Stomach (tissue), 9 donors: ENCODE data around the gene SSBP4. TPM values are rescaled to one million over a fixed set of nuclear protein-coding genes. Genes with fewer than 3 reads are reported as not detected.

Experiments
- DNase-seq, 2 donors: peaks; one replicate each; pipeline versions ENCODE4 v3.0.0 to v3.0.0-alpha.2; 2013 to 2019
- H3K27ac ChIP-seq, 5 donors: fragments of 200-600 bp in 4 of 5; sonication (generic) in 4 of 5; one replicate each; pipeline ENCODE4 v1.5.1; 2013 to 2019; ENCODE audit warnings: mild to moderate bottlenecking in 1 of 5, moderate library complexity in 1 of 5
- H3K27me3 ChIP-seq, 3 donors: fragments of 200-600 bp; sonication (generic); one replicate each; pipeline ENCODE4 v1.5.1; 2017 to 2019; ENCODE audit warnings: mixed run types in 1 of 3
- H3K36me3 ChIP-seq, 4 donors: fragments of 200-600 bp; sonication (generic); 1 replicate in 3 of 4; 2 replicates in 1 of 4; pipeline ENCODE4 v1.5.1; 2016 to 2019
- H3K4me1 ChIP-seq, 4 donors: fragments of 200-600 bp; sonication (generic); one replicate each; pipeline ENCODE4 v1.5.1; 2016 to 2019
- H3K4me3 ChIP-seq, 4 donors: fragments of 200-600 bp; sonication (generic) in 3 of 4; one replicate each; pipeline ENCODE4 v1.5.1; 2016 to 2019; ENCODE audit warnings: mild to moderate bottlenecking in 1 of 4
- H3K9me3 ChIP-seq, 4 donors: fragments of 200-600 bp; sonication (generic); one replicate each; pipeline ENCODE4 v1.5.1; 2016 to 2019
- EP300 ChIP-seq: sonication (generic); formaldehyde crosslinking; IDR thresholded peaks from one replicate; pipeline ENCODE4 v1.6.1; 2017; ENCODE audit warnings: antibody characterized with exemption
- POLR2A ChIP-seq, 4 donors: fragments of 450-650 bp; IDR thresholded peaks; one replicate each; pipeline ENCODE4 v1.6.1; 2016; ENCODE audit warnings: antibody characterized with exemption in 4 of 4, control low read depth in 2 of 4, mild to moderate bottlenecking in 1 of 4, moderate library complexity in 1 of 4
- POLR2AphosphoS5 ChIP-seq, 3 donors: sonication (generic); formaldehyde crosslinking; IDR thresholded peaks; one replicate each; pipeline ENCODE4 v1.6.1; 2016; ENCODE audit warnings: antibody characterized with exemption in 3 of 3
- WGBS, 5 donors: extraction: QIAGEN DNeasy Blood & Tissue Kit in 3 of 5; methylation state at CpG; one replicate each; pipeline versions ENCODE4 v1.1.5 to v1.1.7; 2013 to 2018; 5-methylcytosine and 5-hydroxymethylcytosine counted together
- intact Hi-C: fragments of 100-400 bp; cut with DNase I; formaldehyde crosslinking; loops from one replicate; pipeline ENCODE4 v1.15.1; 2023; ENCODE audit warnings: low total_unique reads
- polyA plus RNA-seq, 3 donors: library from polyadenylated mRNA; stranded (reverse); fragments of 200-250 nt; gene quantifications; one replicate each; pipeline ENCODE4 v1.2.3, GENCODE V29; 2013
- total RNA-seq, 5 donors: library from RNA; depleted of rRNA; stranded (reverse); fragments of >200 nt; gene quantifications; one replicate each; pipeline versions ENCODE4 v1.1.0 to v1.2.3, GENCODE V29; 2014 to 2016
- TF ChIP-seq, protein P1 (sequence below), 7 experiments: fragments of 450-650 bp in 4 of 7; fragments of 200-600 bp in 3 of 7; sonication (generic) in 3 of 7; IDR thresholded peaks; one replicate each; pipeline ENCODE4 v1.5.1; 2016 to 2019; ENCODE audit warnings: antibody characterized with exemption in 7 of 7, control low read depth in 2 of 7, mild to moderate bottlenecking in 1 of 7
- donor health status: healthy with polysubstance abuse.
- donor health status: Bipolar disorder and iron deficiency.
- donor health status: healthy.

SSBP4 gene
- total and polyA plus RNA-seq, 8 donors = 22.8 to 253 (median 49.2) TPM

DNA sequence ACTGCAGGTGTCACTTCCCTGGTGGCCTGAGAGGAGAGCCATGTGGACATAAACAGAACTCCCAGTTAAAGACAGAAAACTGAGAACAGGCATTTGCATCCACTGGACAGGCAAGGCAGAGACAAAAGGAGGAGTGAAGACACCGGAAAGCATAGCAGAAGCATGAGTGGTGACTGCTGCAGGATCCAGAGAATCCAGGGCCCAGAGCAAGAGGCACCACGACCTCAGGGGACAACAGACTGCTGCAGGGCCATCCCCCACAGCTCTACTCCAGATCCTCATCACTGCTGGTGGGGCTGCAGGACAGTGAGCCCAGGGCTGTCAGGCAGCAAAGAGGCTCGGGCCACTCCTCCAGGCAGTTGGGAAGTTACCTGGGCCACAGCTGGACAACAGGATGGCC, 33.2 kb downstream of the SSBP4 start:
- intact Hi-C loops = loop anchor here (10.0 kb wide), 1 partner anchor 392 kb away; no protein-coding TSS in a partner anchor
- Histone ChIP-seq H3K4me3 (no peak overlapping the region), H3K27ac (no peak overlapping the region), H3K4me1 (peaks cover 0 to 29% (median 16%) of the 10 kb centered on the region in 4 donors), H3K27me3 (no peaks in the 10 kb centered on the region), H3K36me3 (peaks cover 36 to 93% (median 85%) of the 10 kb centered on the region in 4 donors), H3K9me3 (no peaks in the 10 kb centered on the region)
- DNase-seq = no peak
- 76 to 93% (median 84%) methylated on average over 2 to 3 of the region's 3 CpGs for WGBS, 5 donors
- TF ChIP-seq POLR2A (IDR thresholded peaks at IDR 0.05) (no peak), EP300 (no peak), POLR2AphosphoS5 (IDR thresholded peaks at IDR 0.05) (no peak)
- TF ChIP-seq, protein P1, sequence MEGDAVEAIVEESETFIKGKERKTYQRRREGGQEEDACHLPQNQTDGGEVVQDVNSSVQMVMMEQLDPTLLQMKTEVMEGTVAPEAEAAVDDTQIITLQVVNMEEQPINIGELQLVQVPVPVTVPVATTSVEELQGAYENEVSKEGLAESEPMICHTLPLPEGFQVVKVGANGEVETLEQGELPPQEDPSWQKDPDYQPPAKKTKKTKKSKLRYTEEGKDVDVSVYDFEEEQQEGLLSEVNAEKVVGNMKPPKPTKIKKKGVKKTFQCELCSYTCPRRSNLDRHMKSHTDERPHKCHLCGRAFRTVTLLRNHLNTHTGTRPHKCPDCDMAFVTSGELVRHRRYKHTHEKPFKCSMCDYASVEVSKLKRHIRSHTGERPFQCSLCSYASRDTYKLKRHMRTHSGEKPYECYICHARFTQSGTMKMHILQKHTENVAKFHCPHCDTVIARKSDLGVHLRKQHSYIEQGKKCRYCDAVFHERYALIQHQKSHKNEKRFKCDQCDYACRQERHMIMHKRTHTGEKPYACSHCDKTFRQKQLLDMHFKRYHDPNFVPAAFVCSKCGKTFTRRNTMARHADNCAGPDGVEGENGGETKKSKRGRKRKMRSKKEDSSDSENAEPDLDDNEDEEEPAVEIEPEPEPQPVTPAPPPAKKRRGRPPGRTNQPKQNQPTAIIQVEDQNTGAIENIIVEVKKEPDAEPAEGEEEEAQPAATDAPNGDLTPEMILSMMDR (IDR thresholded peaks at IDR 0.05) = no peak

DNA sequence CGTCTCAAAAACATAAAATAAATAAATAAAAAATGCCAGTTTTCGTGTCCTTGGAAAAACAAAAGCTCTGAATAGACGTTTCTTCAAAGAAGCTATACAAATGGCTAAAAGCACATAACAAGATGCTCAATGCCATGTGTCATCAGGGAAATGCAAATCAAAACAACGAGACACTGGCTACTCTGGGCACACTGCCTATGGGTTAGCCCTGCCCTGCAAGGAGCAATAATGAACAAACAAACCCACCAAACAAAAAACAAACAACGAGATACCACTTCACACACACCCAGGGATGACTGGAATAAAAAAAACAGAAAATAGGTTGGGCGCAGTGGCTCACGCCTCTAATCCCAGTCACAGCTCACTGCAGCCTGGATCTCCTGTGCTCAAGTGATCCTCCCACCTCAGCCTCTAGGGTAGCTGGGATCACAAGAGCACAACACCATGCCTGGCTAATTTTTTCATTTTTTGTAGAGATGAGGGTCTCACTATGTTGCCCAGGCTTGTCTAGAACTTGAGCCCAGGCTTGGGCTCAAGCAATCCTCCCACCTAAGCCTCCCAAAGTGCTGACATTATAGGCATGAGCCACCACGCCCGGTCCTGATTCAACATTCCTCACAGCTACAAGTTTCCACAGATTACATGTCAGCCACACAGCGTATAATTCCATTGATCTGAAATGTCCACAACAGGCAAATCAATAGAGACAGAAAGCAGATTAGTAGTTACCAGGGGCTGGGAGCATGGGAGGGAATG, 34.2 kb downstream of the SSBP4 start:
- 68 to 80% (median 74%) methylated on average over 10 of the region's 10 CpGs for WGBS, 5 donors
- H3K4me1 ChIP-seq = peaks cover 0 to 38% (median 19%) of the 10 kb centered on the region in 4 donors
- H3K9me3 ChIP-seq = no peaks in the 10 kb centered on the region
- no peak for DNase-seq
- TF ChIP-seq POLR2AphosphoS5 (IDR thresholded peaks at IDR 0.05) = no peak
- TF ChIP-seq, protein P1 (IDR thresholded peaks at IDR 0.05) = no peak
- no peaks in the 10 kb centered on the region for H3K27me3 ChIP-seq
- H3K36me3 ChIP-seq = peaks cover 43 to 95% (median 86%) of the 10 kb centered on the region in 4 donors
- H3K27ac ChIP-seq = no peak overlapping the region
- intact Hi-C loops = loop anchor here (10.0 kb wide), 1 partner anchor 391 kb away; no protein-coding TSS in a partner anchor
- H3K4me3 ChIP-seq = no peak overlapping the region

DNA sequence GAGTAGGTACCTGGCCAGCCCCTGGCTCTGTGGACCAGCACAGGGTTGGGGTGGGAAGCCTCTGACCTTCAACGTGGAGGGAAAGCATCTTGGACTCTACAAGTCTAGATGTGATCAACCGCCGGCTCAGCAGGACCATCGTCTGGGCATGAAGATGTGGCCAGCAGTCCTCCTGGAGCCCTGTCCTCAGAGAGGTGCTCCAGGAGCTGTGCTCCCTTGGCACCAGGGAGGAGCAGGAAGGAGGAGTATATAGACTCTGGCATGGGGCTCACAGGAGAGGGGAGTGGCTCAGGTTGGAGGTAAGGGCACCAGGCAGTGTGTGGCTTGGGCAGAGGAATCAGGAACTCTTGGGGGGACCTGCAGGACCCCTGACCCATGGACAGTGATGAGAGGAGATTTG, 37.1 kb downstream of the SSBP4 start:
- WGBS, 5 donors = 89 to 98% (median 89%) methylated on average over 4 of the region's 4 CpGs
- H3K36me3 ChIP-seq = peaks cover 32 to 95% (median 81%) of the 10 kb centered on the region in 4 donors
- no peak for DNase-seq
- peak overlapping the region in 4 of 5 donors; percentile 3 to 89 (median 64) for H3K27ac ChIP-seq
- no peaks in the 10 kb centered on the region for H3K9me3 ChIP-seq
- no peak overlapping the region for H3K4me3 ChIP-seq
- intact Hi-C loops = loop anchor here (10.0 kb wide), 1 partner anchor 389 kb away; no protein-coding TSS in a partner anchor
- H3K4me1 ChIP-seq = peaks cover 13 to 47% (median 29%) of the 10 kb centered on the region in 4 donors
- no peak for TF ChIP-seq POLR2A (IDR thresholded peaks at IDR 0.05)
- no peak for TF ChIP-seq POLR2AphosphoS5 (IDR thresholded peaks at IDR 0.05)
- no peak for TF ChIP-seq EP300
- TF ChIP-seq, protein P1 (IDR thresholded peaks at IDR 0.05) = no peak
- H3K27me3 ChIP-seq = no peaks in the 10 kb centered on the region

DNA sequence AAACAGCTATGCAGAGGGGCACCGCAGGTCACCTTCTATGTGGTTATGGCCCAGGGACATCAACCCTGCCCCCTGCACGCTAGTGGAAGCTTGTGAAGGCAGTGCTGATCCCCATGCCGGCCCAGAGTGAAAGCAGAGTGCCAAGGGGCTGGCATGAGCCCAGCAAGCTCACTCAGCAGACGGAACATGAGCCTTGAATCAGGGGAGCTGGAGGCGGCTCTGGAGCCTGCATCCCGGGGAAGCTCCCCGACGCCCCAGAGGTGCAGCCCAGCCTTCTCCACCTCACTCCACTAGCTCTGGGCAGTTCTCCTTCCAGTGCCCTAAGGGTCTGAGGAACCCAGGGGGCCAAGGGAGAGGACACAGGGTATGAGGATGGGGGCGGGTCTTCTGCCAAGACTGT, 37.8 kb downstream of the SSBP4 start:
- intact Hi-C loops = loop anchor here (10.0 kb wide), 1 partner anchor 388 kb away; no protein-coding TSS in a partner anchor
- 53 to 79% (median 69%) methylated on average over 4 to 9 of the region's 9 CpGs for WGBS, 5 donors
- peak overlapping the region in 4 of 5 donors; percentile 3 to 89 (median 64) for H3K27ac ChIP-seq
- H3K36me3 ChIP-seq = peaks cover 38 to 94% (median 80%) of the 10 kb centered on the region in 4 donors
- no peaks in the 10 kb centered on the region for H3K9me3 ChIP-seq
- H3K4me3 ChIP-seq = no peak overlapping the region
- DNase-seq = no peak
- TF ChIP-seq EP300 (no peak), POLR2A (IDR thresholded peaks at IDR 0.05) (no peak)
- no peaks in the 10 kb centered on the region for H3K27me3 ChIP-seq
- peaks cover 18 to 50% (median 34%) of the 10 kb centered on the region in 4 donors for H3K4me1 ChIP-seq
